Stimulated activated CD8-positive, alpha-beta memory T cell treated with anti-CD3 and anti-CD28 coated beads, Interleukin-15, amount 100 ng/mL, for 48 hours (primary cell): ENCODE data around the gene GABRB2.

ENCODE experiments used
- DNase-seq, 2 donors: peaks; one replicate each; pipeline ENCODE4 v3.0.0-alpha.2; 2020; ENCODE audit warnings: low read depth in 2 of 2

GABRB2 gene

GRCh38 chr5:161387121-161387520, 159.4 kb downstream of the GABRB2 start:
- DNase-seq: no peak

GRCh38 chr5:161385027-161385426, 161.5 kb downstream of the GABRB2 start:
- DNase-seq: no peak

GRCh38 chr5:161382685-161383084, 163.8 kb downstream of the GABRB2 start:
- no peak for DNase-seq

- DNase-seq: no peak
These were observed 166.0 kb downstream of the GABRB2 start for GRCh38 chr5:161380486-161380885.

- no peak for DNase-seq
These were observed 167.8 kb downstream of the GABRB2 start for GRCh38 chr5:161378701-161379100.

GRCh38 chr5:161376034-161376433, 170.5 kb downstream of the GABRB2 start:
- DNase-seq: no peak

- no peak for DNase-seq
These were observed 173.2 kb downstream of the GABRB2 start for GRCh38 chr5:161373345-161373707.

GRCh38 chr5:161372682-161373344, 173.7 kb downstream of the GABRB2 start:
- DNase-seq: no peak

GRCh38 chr5:161369022-161369421, 177.5 kb downstream of the GABRB2 start:
- DNase-seq: no peak

GRCh38 chr5:161358446-161358845, 188.1 kb downstream of the GABRB2 start:
- DNase-seq: no peak

GRCh38 chr5:161344234-161344633, 202.3 kb downstream of the GABRB2 start:
- DNase-seq: no peak

- DNase-seq: no peak
These were observed 203.6 kb downstream of the GABRB2 start for GRCh38 chr5:161342886-161343285.

GRCh38 chr5:161340012-161340411, 206.5 kb downstream of the GABRB2 start:
- no peak for DNase-seq

- no peak for DNase-seq
These were observed 213.2 kb downstream of the GABRB2 start for GRCh38 chr5:161333194-161333880.

- DNase-seq: no peak
These were observed 214.2 kb downstream of the GABRB2 start for GRCh38 chr5:161332343-161332742.

- no peak for DNase-seq
These were observed 232.5 kb downstream of the GABRB2 start for GRCh38 chr5:161314033-161314432.

GRCh38 chr5:161312882-161313281, 233.6 kb downstream of the GABRB2 start:
- no peak for DNase-seq

GRCh38 chr5:161311965-161312364, 234.6 kb downstream of the GABRB2 start:
- no peak for DNase-seq

GRCh38 chr5:161311146-161311708, 235.3 kb downstream of the GABRB2 start:
- DNase-seq: no peak

- no peak for DNase-seq
These were observed 240.1 kb downstream of the GABRB2 start for GRCh38 chr5:161306351-161306995.

- DNase-seq: no peak
These were observed 240.9 kb downstream of the GABRB2 start for GRCh38 chr5:161305601-161306000.

- no peak for DNase-seq
These were observed 244.0 kb downstream of the GABRB2 start for GRCh38 chr5:161302559-161302958.

- DNase-seq: no peak
These were observed 244.9 kb downstream of the GABRB2 start for GRCh38 chr5:161301586-161301985.
